Common myeloid progenitor, CD34-positive (primary cell): ENCODE data around the gene TEAD4.

ENCODE experiments used
- CTCF ChIA-PET: fragments of 350-600 bp; sonication (Branson Sonifier 250); formaldehyde crosslinking; loops from one replicate; lab custom pipeline; 2021; ENCODE audit warnings: antibody characterized with exemption; lab: Charles Lee
- POLR2A ChIA-PET: fragments of 350-600 bp; sonication (Branson Sonifier 250); formaldehyde crosslinking; loops from one replicate; lab custom pipeline; 2021; ENCODE audit warnings: antibody characterized with exemption; lab: Charles Lee
- DNase-seq, 3 donors: peaks; one replicate each; pipeline versions ENCODE4 v3.0.0 to v3.0.0-alpha.2; 2013
- H3K27ac ChIP-seq, 2 experiments: 1 replicate in 1 of 2; 2 replicates in 1 of 2; pipeline ENCODE4 v1.7.0; 2013; ENCODE audit warnings: inconsistent platforms in 2 of 2, low read length in 2 of 2, mild to moderate bottlenecking in 2 of 2, low read depth in 1 of 2, moderate library complexity in 1 of 2; ENCODE audit not compliant: severe bottlenecking in 2 of 2, insufficient read depth in 1 of 2, poor library complexity in 1 of 2
- H3K27me3 ChIP-seq, 5 experiments: replicated peaks in 2 of 5; 1 replicate in 3 of 5; 2 replicates in 2 of 5; pipeline versions ENCODE4 v1.6.1 to v1.7.0; 2013; ENCODE audit warnings: low read length in 4 of 5, mild to moderate bottlenecking in 2 of 5, moderate library complexity in 2 of 5, inconsistent platforms in 1 of 5; ENCODE audit not compliant: insufficient read depth in 5 of 5, control insufficient read depth in 4 of 5
- H3K36me3 ChIP-seq, 4 experiments: 1 replicate in 2 of 4; 2 replicates in 2 of 4; pipeline versions ENCODE4 v1.6.1 to v1.7.0; 2013; ENCODE audit warnings: low read length in 3 of 4, control low read depth in 1 of 4, mild to moderate bottlenecking in 1 of 4; ENCODE audit not compliant: control insufficient read depth in 4 of 4, insufficient read depth in 4 of 4
- H3K4me1 ChIP-seq, 4 experiments: 1 replicate in 3 of 4; 2 replicates in 1 of 4; pipeline versions ENCODE4 v1.6.1 to v1.7.1; 2013; ENCODE audit warnings: low read length in 3 of 4, mild to moderate bottlenecking in 3 of 4, control low read depth in 1 of 4, inconsistent platforms in 1 of 4, moderate library complexity in 1 of 4; ENCODE audit not compliant: control insufficient read depth in 4 of 4, insufficient read depth in 4 of 4; ENCODE audit errors: control extremely low read depth in 1 of 4
- H3K4me3 ChIP-seq, 7 experiments: 1 replicate in 4 of 7; 2 replicates in 3 of 7; pipeline versions ENCODE4 v1.5.1 to v1.7.0; 2013; ENCODE audit warnings: mild to moderate bottlenecking in 7 of 7, low read length in 6 of 7, moderate library complexity in 6 of 7, inconsistent platforms in 2 of 7, low read depth in 2 of 7, control low read depth in 1 of 7; ENCODE audit not compliant: insufficient read depth in 4 of 7, control insufficient read depth in 1 of 7; ENCODE audit errors: extremely low read depth in 1 of 7
- H3K9me3 ChIP-seq, 5 experiments: 1 replicate in 4 of 5; 2 replicates in 1 of 5; pipeline versions ENCODE4 v1.6.1 to v1.7.1; 2013; ENCODE audit warnings: low read length in 4 of 5, mild to moderate bottlenecking in 2 of 5, inconsistent platforms in 1 of 5, low read depth in 1 of 5, moderate library complexity in 1 of 5; ENCODE audit not compliant: control insufficient read depth in 4 of 5, insufficient read depth in 2 of 5; ENCODE audit errors: control extremely low read depth in 1 of 5
- WGBS: methylation state at CpG from one replicate; pipeline ENCODE4 v1.1.5; 2013; ENCODE audit not compliant: insufficient coverage; 5-methylcytosine and 5-hydroxymethylcytosine counted together

The TEAD4 gene

DNA sequence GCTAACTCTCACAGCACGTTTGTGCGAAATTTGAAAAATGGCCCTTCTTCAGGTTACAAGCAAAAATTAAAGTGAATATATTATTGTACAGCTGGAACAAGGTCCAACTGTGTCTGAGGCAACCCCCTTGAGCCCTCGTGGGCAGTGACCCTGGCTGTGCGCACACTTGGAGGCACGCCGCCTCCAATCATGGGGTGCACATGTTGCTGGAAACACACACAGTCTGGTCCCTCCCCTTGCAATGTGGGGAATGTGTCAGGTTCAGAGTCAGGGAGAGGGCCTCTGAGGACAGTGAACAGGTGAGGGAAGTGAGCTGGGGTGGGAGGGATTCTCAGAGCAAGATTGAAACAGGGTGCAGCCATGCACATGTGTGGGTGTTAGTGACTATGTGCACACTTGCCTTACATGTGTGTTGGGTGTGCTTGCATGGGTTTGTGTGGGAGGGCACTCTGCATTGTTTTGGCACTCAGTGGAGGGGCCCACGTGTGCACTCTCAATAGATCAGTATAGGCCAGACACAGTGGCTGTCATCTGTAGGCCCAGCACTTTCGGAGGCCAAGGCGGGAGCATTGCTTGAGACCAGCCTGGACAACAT lies 127.6 kb downstream of the TEAD4 start:
- H3K27me3 ChIP-seq, result peaks cover 0 to 26% (median 13%) of the 10 kb centered on the region in 5 experiments
- peaks cover 0 to 5% (median 0%) of the 10 kb centered on the region in 4 experiments for H3K4me1 ChIP-seq
- no peaks in the 10 kb centered on the region for H3K9me3 ChIP-seq
- DNase-seq, result no peak
- no peak overlapping the region for H3K27ac ChIP-seq
- no peaks in the 10 kb centered on the region for H3K36me3 ChIP-seq
- 98% methylated on average over 7 of the region's 9 CpGs for WGBS
- POLR2A ChIA-PET, result interaction anchor here (0.6 to 0.7 kb wide), 2 partner anchors 10 to 1114 kb away, joined by 3 read pairs; no protein-coding TSS in a partner anchor
- H3K4me3 ChIP-seq, result no peak overlapping the region
- CTCF ChIA-PET, result no interaction called here

DNA sequence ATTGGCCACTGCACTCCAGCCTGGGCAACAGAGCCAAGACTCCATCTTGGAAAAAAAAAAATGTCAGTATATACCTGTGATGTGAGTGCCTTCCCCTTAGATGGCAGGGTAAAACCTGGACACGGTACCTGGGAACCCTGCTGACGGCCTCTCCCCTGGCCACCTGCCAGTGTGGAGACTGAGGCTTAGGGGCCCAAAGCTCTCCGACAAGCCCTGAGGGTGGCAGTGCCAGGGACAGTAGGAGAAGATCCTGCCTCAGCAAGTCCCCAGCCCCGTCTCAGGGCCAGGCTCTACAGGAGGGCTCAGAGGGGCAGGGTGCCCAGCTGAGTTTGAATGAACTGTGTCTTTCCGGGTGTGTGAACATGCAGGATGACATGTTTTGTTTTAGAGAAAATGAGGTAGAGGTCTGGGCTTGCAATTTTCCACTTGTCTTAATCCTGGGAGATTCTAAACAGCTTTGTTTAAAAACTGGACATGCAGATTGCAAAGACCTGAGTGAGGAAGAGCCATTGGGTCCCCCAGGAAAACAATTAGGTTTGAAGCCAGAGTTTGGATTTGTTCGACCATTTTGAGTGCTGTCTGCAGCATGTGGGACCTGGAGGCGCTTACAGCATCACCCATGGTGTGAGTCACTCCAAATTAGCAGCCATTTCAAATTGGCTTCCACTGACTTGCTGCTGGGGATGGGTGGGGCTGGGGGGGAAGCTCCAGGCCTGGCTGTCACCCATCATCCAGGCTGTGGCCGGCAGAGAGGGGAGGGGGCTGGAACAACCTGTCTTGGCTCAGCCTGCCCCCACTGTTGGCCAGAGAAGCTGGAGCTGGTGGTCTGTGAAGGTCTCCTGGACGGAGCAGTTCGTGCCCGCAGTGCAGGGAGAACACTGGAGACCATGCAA lies 128.8 kb downstream of the TEAD4 start:
- Histone ChIP-seq H3K4me3 (no peak overlapping the region), H3K4me1 (peaks cover 0 to 5% (median 0%) of the 10 kb centered on the region in 4 experiments), H3K27ac (no peak overlapping the region), H3K9me3 (no peaks in the 10 kb centered on the region), H3K27me3 (peaks cover 0 to 24% (median 15%) of the 10 kb centered on the region in 5 experiments), H3K36me3 (no peaks in the 10 kb centered on the region)
- 89% methylated on average over 9 of the region's 11 CpGs for WGBS
- DNase-seq, result no peak
- ChIA-PET POLR2A (interaction anchor here (0.6 kb wide), 1 partner anchor 1116 kb away, joined by 3 read pairs; no protein-coding TSS in a partner anchor), CTCF (interaction anchor here (0.7 to 1.0 kb wide), 2 partner anchors 15 to 69 kb away, joined by 3 read pairs; no protein-coding TSS in a partner anchor)

DNA sequence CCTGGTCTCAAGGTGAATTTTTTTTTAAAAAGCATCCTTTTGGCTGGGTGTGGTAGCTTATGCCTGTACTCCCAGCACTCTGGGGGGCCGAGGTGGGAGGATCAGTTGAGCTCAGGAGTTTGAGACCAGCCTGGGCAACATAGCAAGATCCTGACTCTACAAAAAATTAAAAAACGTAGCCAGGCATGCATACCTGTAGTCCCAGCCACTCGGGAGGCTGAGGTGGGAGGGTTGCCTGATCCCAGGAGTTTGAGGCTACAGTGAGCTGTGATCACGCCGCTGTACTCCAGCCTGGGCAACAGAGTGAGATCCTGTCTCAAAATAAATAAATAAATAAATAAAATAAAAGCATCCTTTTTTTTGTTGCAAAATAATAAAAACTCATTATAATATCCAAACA lies 130.4 kb downstream of the TEAD4 start:
- Histone ChIP-seq H3K36me3 (no peaks in the 10 kb centered on the region), H3K4me3 (no peak overlapping the region), H3K4me1 (no peaks in the 10 kb centered on the region), H3K9me3 (no peaks in the 10 kb centered on the region), H3K27ac (no peak overlapping the region), H3K27me3 (peaks cover 0 to 19% (median 18%) of the 10 kb centered on the region in 5 experiments)
- 92% methylated on average over 2 of the region's 5 CpGs for WGBS
- DNase-seq, result no peak
- POLR2A ChIA-PET, result no interaction called here
- CTCF ChIA-PET, result no interaction called here
